Testis (tissue), 3 donors: ENCODE data around the gene NADK. TPM values are rescaled to one million over a fixed set of nuclear protein-coding genes. Genes with fewer than 3 reads are reported as not detected.
"Not testable (repeated sequence)": the region's sequence is repeated elsewhere in the genome, so short reads cannot be mapped to it uniquely, and the experiment has no call there.

Experiments used
- DNase-seq: peaks from one replicate; pipeline ENCODE4 v3.0.0-alpha.2; 2019
- H3K27ac ChIP-seq, 2 donors: fragments of 200-600 bp; sonication (generic); one replicate each; pipeline ENCODE4 v1.5.1; 2019
- H3K27me3 ChIP-seq: fragments of 200-600 bp; sonication (generic); one replicate; pipeline ENCODE4 v1.5.1; 2019
- H3K36me3 ChIP-seq: fragments of 200-600 bp; sonication (generic); one replicate; pipeline ENCODE4 v1.5.1; 2017; ENCODE audit warnings: low read depth; ENCODE audit errors: missing control alignments
- H3K4me1 ChIP-seq: fragments of 200-600 bp; sonication (generic); one replicate; pipeline ENCODE4 v1.5.1; 2019
- H3K4me3 ChIP-seq, 2 donors: fragments of 200-600 bp; sonication (generic); one replicate each; pipeline ENCODE4 v1.5.1; 2017 to 2019
- H3K9me3 ChIP-seq: fragments of 200-600 bp; sonication (generic); one replicate; pipeline ENCODE4 v1.5.1; 2017
- POLR2A ChIP-seq: fragments of 450-650 bp; IDR thresholded peaks from one replicate; pipeline ENCODE4 v1.6.1; 2017; ENCODE audit warnings: antibody characterized with exemption, mild to moderate bottlenecking, moderate library complexity
- WGBS, 2 donors: methylation state at CpG; one replicate each; pipeline ENCODE4 v1.1.5; 2018; 5-methylcytosine and 5-hydroxymethylcytosine counted together
- intact Hi-C: fragments of 100-400 bp; cut with DNase I; formaldehyde crosslinking; loops from one replicate; pipeline ENCODE4 v1.15.1; 2023; ENCODE audit warnings: low total_unique reads
- polyA plus RNA-seq: library from polyadenylated mRNA; stranded (reverse); fragments of 350-450 nt; fragmentation: Illumina TruSeq; extraction: RNeasy Lipid Tissue Mini Kit (QIAGEN cat#74804); gene quantifications from one replicate; pipeline ENCODE4 v1.2.3, GENCODE V29; 2014; ENCODE audit warnings: low read depth, low replicate concordance; ENCODE audit not compliant: insufficient read depth
- total RNA-seq, 2 donors: library from RNA; depleted of rRNA; stranded (reverse); fragments of >200 nt; gene quantifications; one replicate each; pipeline ENCODE4 v1.2.3, GENCODE V29; 2016
- TF ChIP-seq, protein P1 (sequence below), 3 experiments: fragments of 450-650 bp in 2 of 3; fragments of 200-600 bp in 1 of 3; sonication (generic) in 1 of 3; IDR thresholded peaks; one replicate each; pipeline ENCODE4 v1.5.1; 2016 to 2019; ENCODE audit warnings: antibody characterized with exemption in 3 of 3, mild to moderate bottlenecking in 2 of 3, moderate library complexity in 1 of 3

The NADK gene
- total and polyA plus RNA-seq, 3 donors from 2014 or later: 74.9 to 111 (median 105) TPM

DNA sequence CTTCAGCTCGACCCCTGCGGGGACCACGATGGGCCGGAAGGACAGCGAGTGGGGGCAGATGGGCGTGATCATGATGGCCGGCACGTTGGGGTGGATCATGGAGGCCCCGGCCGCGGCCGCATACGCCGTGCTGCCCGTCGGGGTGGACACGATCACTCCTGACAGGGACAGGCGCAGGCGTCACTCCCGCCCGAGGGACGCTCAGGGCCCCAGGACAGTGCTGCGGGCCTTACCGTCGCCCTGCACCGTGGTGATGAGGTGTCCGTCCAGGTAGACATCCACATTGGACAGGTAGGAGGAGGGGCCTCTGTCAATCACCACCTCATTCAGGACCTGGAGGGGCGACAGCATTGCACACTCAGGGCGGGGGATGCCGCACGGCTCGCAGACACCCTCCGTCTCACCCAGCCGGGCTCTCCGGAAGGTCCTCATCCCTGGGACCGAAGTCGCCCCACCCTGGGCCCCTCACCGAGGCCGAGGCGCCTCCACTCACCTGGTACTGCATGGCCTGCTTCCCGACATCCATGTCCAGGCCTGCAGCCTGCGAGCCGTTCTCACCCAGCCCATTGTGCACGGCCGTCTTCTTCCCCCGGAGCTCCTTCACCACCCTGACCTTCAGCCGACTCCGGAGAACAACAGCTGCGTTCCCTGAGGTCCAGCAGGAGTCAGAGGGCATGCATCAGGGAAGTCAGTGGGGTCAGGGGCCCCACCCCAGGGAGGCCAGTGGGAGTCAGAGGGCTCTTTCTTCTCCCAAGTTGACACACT, 24.0 kb downstream of the NADK start:
- DNase-seq: no peak
- WGBS, 2 donors: 81 to 91% methylated on average over 26 to 40 of the region's 49 CpGs
- Histone ChIP-seq H3K9me3 (no peaks in the 10 kb centered on the region), H3K27me3 (no peaks in the 10 kb centered on the region), H3K4me3 (no peak overlapping the region), H3K4me1 (no peaks in the 10 kb centered on the region), H3K27ac (no peak overlapping the region), H3K36me3 (no peaks in the 10 kb centered on the region)
- no peak for TF ChIP-seq POLR2A
- TF ChIP-seq, protein P1, sequence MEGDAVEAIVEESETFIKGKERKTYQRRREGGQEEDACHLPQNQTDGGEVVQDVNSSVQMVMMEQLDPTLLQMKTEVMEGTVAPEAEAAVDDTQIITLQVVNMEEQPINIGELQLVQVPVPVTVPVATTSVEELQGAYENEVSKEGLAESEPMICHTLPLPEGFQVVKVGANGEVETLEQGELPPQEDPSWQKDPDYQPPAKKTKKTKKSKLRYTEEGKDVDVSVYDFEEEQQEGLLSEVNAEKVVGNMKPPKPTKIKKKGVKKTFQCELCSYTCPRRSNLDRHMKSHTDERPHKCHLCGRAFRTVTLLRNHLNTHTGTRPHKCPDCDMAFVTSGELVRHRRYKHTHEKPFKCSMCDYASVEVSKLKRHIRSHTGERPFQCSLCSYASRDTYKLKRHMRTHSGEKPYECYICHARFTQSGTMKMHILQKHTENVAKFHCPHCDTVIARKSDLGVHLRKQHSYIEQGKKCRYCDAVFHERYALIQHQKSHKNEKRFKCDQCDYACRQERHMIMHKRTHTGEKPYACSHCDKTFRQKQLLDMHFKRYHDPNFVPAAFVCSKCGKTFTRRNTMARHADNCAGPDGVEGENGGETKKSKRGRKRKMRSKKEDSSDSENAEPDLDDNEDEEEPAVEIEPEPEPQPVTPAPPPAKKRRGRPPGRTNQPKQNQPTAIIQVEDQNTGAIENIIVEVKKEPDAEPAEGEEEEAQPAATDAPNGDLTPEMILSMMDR (IDR thresholded peaks at IDR 0.05): no peak
- intact Hi-C loops: no loop called here

DNA sequence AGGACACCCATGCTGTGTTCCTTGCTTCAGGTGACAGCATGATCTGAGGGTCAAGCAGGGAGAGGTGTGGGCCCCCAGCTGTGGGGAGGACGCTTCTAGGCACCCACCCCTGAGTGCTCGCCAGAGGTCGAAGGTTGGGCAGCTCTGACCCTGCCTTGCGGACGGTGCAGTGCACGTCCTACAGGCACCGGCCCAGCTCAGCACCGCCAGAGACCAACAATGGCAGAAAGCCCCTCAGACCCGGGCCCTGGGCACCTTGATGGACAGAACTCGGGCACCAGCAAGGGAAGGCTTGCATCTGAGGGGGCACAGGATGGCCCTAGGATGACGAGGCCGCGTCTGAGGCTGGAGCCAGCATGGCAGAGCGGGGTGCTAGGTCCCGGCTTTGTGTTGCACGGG, 24.7 kb downstream of the NADK start:
- Histone ChIP-seq H3K4me1 (no peaks in the 10 kb centered on the region), H3K27ac (no peak overlapping the region), H3K36me3 (no peaks in the 10 kb centered on the region), H3K27me3 (no peaks in the 10 kb centered on the region), H3K9me3 (no peaks in the 10 kb centered on the region), H3K4me3 (no peak overlapping the region)
- intact Hi-C loops: no loop called here
- TF ChIP-seq, protein P1 (IDR thresholded peaks at IDR 0.05): no peak
- TF ChIP-seq POLR2A: no peak
- WGBS, 2 donors: 85 to 87% methylated on average over 15 to 16 of the region's 16 CpGs
- no peak for DNase-seq

DNA sequence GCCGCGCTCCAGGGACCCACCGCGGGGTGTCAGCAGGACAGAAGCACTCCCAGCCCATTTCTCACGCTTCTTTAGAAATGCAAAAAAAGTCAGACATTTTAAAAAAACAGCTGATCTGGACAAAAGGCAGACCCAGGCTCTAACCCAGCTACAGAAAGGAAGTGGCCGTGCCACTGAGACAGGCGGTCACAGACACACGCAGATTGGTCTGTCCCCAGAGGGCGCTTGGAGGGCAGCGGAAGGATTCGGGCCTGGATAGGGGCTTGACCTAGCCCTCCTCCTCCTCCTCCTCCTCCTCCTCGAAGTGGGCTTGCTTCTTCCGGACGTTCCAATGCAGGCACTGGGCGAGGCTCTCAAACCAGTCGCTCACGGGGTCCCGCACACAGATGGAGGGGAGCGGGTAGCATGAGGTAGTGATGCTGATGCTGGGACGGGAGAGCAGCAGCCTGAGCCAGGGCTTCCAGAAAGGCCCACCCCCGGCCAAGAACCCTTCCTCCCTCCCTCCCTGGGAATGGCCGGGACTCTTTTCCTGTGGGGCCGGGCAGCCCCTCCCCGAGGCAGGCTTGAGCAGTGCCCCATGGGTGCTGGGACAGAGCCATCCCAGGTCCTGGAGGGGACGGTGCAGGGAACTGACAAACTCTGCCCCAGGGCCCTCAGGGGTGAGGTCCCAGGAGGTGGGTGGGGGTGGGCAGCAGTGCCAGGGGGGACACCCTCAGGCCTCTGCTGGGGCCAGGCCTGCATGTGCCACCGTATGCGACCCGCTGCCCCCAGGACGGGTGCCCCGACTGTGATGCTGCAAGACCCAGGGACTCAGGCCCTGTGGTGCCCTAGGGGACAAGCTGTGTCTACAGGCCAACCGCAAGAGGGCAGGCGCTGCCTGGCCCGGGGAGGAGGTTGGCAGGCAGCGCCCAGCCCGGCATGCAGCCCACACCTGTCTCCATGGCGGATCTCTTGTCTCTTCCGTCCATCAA, 25.3 kb downstream of the NADK start:
- DNase-seq: no peak
- no peak overlapping the region for H3K4me3 ChIP-seq
- 86 to 92% methylated on average over 26 to 34 of the region's 37 CpGs for WGBS, 2 donors
- no peaks in the 10 kb centered on the region for H3K4me1 ChIP-seq
- TF ChIP-seq, protein P1 (IDR thresholded peaks at IDR 0.05): no peak
- no peak for TF ChIP-seq POLR2A
- H3K9me3 ChIP-seq: no peaks in the 10 kb centered on the region
- no peaks in the 10 kb centered on the region for H3K36me3 ChIP-seq
- no peak overlapping the region for H3K27ac ChIP-seq
- H3K27me3 ChIP-seq: no peaks in the 10 kb centered on the region
- intact Hi-C loops: no loop called here

DNA sequence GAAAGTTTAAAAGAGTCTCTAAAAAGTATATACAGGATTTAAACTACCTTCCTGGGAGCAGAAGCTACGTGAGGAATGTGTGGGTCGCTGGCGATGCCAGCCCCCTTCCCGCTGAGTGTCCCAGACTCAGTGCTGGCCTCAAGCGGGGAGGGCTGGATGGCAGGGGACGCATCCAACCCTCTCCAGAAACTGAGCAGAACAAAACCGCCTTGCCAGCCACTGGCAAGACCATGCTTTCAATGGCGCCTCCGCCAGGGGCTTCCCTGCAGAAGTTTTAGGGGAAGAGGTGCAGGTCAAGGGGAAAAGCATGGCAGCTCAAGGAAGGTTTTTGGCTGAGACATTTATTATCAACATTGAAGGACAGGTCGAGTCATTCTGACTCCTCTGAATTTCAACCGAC, 26.1 kb downstream of the NADK start:
- no peak for DNase-seq
- H3K27me3 ChIP-seq: no peaks in the 10 kb centered on the region
- H3K4me3 ChIP-seq: no peak overlapping the region
- intact Hi-C loops: no loop called here
- no peaks in the 10 kb centered on the region for H3K36me3 ChIP-seq
- H3K4me1 ChIP-seq: no peaks in the 10 kb centered on the region
- no peaks in the 10 kb centered on the region for H3K9me3 ChIP-seq
- TF ChIP-seq, protein P1 (IDR thresholded peaks at IDR 0.05): no peak
- TF ChIP-seq POLR2A: no peak
- H3K27ac ChIP-seq: no peak overlapping the region
- 88 to 90% methylated on average over 11 of the region's 11 CpGs for WGBS, 2 donors

DNA sequence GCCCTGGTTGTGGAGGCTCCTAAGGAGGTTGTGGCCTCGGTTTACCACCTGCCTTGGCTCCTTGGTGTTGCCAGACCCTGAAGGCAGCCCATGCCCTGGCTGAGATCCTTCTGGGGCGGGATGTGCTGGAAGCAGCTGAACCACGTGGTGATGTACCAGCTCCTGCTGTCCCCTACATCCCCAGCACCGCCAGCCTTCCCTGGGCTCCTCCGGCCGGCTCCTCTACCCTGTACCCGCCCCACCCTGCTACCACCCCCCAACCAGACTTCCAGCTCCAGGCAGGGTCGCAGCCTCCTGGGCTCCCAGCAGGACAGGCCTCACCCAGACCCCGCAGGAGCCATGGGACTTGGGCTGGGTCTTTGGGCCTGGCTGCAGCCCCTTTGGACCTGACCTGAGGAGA, 28.3 kb downstream of the NADK start:
- H3K9me3 ChIP-seq, H3K36me3 ChIP-seq, intact Hi-C loops, H3K4me3 ChIP-seq, DNase-seq, H3K27me3 ChIP-seq, H3K27ac ChIP-seq, H3K4me1 ChIP-seq: not testable (repeated sequence)
- WGBS, 2 donors: 88% methylated on average over 8 of the region's 9 CpGs; no CpG with 5 or more reads in 1 of the 2 donors
